Hematopoietic multipotent progenitor cell (in vitro differentiated cells): Measurements from ENCODE around the gene POLR2L. TPM values are rescaled to one million over a fixed set of nuclear protein-coding genes. Genes with fewer than 3 reads are reported as not detected.

Source experiments
- DNase-seq, 3 donors: peaks; one replicate each; pipeline ENCODE4 v3.0.0-alpha.2; 2011 to 2015; ENCODE audit warnings: low read depth in 2 of 3, low spot score in 2 of 3
- total RNA-seq: library from RNA; depleted of rRNA; stranded (reverse); fragments of >200 nt; gene quantifications from one replicate; pipeline ENCODE4 v1.2.3, GENCODE V29; 2012

Gene POLR2L
- total RNA-seq, 1 donor: 41.5 TPM

- DNase-seq: no peak
These were observed 26.5 kb downstream of the POLR2L start for GRCh38 chr11:815675-816432.

DNA sequence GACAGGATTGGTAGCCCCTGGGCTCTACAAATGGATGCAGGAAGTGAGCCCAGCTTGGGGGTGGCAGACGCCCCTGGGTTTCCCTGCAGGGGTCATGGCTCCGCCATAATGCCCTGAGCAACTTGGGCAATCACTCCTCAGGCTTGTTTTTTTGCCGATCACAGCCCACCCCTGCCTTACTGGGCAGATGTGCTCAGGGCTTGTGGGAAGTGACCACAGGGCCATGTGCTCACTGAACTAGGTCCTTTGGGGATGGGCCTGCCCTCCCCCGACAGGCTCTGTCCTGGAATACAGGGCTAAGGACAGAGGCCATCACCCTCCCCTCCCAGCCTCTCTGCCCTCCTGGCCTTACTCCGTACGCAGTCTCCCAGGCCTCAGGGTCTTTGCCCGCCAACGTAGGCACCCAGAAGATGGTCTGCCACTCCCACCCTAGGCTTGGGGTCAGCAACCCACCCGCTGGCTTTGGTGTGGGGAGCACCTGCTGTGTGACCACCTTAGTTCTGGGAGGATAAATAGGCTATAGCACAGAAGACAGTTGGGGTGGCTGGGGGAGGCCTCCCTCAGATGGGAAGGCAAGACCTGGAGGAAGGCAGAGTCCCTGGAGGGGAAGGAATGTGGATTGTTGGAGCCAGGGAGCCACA, 28.8 kb downstream of the POLR2L start:
- DNase-seq: no peak

GRCh38 chr11:813072-813455, 29.3 kb downstream of the POLR2L start:
- DNase-seq: no peak

- DNase-seq: no peak
These were observed 29.9 kb downstream of the POLR2L start for GRCh38 chr11:812390-812789.

DNA sequence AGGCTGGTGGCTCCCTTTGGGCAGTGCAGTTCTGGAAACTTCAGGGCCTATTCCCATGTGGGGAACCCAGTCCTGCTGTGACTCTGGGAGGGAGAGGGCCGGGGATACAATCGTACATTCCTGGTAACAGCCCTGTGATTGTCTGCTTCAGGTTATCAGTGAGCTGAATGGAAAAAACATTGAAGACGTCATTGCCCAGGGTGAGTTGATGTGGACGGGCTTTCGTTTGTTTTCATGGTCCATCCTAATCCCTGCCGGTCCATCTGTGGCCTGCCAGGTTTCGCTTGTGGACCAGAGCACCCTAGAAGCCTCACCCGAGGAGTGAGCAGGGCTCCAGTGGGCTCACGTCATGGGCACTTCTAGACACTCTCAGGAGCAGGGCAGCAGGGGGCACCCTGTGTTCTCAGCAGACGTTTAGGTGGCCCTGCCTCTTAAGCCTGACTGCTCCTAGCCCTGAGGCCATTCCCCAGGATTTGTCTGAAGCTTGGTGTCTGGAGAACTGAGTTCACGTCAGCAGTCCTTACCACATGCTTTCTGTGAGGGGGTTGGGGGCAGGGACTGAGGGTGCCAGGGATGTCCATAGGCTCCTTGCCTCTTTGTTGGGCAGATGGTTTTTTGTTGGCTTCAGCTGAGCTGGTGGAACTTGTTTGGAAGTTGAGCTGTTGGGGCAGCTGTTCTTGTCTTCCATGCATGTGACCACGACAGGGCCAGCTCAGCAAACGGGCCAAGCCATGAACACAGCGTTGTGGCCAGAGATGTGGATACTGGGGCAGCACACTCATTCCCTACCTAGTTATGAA, 30.7 kb downstream of the POLR2L start:
- DNase-seq: no peak

DNA sequence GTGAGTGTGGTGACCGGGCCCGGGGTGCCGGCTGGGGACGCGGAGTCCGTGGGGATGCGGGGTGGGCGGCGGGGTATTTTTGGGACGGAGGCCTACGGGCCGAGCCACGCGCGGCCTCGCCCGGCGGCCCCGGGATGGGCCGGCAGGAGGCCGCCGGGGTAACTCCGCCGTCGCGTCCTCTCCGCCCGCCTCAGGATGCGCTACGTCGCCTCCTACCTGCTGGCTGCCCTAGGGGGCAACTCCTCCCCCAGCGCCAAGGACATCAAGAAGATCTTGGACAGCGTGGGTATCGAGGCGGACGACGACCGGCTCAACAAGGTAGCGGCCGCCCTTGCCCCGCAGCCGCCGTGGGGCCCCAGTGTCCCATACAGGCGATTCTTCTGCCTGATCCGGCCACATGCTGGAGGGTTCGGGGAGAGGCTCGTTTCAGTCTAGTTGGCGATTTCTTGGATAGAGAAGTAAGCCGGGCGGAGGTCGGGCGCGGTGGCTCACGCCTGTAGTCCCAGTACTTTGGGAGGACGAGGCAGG, 32.2 kb downstream of the POLR2L start:
- no peak for DNase-seq

DNA sequence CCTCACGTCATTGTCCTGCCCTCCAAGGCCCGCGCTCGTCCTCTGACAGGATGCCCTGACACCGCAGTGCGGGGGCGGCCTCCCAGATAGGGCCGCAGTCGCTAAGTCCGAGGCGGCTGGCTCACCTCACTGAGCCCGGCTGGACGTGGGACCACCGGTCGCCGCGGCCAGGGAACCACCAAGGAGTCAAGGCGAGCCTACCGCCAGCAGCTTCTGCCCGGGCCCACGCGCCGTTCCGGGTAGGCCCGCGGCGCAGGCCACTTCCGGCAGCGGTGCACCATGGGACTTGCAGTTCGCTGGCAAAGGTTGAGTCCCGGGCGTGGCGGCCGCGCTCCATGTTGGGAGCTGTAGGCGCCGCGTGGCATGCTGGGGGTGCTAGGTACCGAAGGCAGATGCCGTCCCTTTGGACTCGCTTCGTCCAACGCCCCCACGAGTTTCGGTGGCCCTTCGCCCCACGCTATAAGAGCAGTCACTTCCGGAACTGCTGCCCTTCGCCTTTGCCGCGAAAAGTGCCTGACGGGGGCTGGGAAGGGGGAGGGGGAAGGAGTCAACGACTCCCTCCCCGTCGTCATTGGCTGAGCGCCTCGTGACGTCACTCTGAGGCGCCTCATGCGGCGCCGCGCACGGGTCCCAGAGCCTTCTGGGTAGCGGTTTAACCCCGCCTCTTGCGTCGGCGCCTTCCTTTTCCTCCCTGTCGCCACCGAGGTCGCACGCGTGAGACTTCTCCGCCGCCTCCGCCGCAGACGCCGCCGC, 32.9 kb downstream of the POLR2L start, which contains the start of gene RPLP2:
RPLP2 (plus strand) TSS at position 681 of the 753 bp plus-strand sequence. CDS start 268 bp downstream, outside the sequence.
- DNase-seq: peak; percentile 97 to 100 (median 98)

DNA sequence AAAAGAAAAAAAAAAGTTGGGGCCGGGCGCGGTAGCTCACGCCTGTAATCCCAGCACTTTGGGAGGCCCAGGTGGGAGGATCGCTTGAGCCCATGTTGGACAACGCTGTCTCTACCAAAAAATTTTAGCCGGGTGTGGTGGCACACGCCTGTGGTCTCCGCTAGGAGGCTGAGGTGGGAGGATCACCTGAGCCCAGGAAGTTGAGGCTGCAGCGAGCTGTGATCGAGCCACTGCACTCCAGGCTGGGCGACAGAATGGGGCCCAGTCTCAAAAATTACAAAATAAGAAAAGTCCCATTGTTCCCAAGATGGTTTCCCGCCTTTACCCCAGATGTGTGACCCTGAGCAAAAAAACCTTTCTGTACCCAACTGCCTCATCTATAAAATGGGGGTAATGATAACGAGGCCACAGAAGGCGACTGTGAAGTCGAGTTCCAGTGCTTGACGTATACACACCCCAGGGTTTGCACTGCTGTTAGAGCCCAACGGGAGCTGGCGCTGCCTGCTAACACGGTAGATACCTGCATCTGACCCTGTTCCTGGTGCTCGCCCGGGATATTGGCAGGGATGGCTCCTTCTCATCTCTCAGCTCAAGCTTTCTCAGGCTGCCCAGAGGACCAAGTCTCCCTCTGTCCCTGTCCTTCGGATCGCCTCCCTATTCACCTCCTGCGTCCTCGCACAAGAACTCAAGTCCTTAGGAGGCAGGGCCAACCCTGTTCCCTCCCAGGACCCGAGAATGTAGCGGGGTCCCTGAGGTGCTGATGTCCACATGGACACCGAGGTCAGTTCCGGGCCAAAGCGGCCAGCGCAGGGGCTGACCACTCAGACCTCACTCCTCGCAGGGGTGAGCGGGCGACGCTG, 33.7 kb downstream of the POLR2L start:
- DNase-seq: no peak

- no peak for DNase-seq
These were observed 37.7 kb downstream of the POLR2L start for GRCh38 chr11:804599-804964.

DNA sequence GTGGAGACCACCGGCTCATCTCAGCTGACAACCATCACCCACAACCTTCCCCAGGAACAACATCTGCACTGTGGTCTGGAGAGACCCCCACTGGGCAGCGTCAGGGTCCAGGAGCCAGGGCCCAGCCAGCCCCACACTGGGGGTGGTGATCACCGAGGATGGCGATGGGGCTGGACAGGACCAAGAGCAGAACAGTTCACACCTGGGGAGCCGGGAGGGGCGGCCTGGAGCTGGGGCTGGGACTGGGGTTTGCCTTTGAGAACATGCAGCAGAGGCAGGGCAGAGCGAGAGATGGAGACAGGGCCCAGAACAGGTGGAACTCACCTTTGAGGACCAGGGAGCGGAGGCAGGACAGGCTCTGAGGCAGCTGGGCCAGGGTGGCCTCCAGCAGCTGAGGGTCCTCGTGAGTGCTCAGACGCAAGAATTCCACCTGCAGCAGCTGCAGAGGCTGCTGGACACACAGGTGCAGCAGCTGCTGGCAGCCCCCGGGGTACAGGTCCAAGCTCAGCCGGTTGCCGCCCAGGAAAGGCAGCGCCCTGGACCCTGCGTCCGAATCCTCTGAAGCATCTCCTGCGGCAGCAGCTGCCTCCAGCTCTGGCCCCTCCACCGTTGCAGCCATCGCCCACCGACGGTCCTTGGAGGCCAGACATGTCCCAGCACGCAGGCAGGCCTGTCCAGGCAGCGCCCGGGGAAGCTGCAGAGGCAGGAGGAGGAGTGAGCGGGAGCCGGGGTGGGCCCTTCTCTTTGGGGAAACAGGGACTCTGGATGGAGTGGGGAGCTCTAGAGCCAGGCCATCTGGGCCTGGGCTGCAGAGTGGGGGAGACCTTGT, 38.3 kb downstream of the POLR2L start:
- no peak for DNase-seq

DNA sequence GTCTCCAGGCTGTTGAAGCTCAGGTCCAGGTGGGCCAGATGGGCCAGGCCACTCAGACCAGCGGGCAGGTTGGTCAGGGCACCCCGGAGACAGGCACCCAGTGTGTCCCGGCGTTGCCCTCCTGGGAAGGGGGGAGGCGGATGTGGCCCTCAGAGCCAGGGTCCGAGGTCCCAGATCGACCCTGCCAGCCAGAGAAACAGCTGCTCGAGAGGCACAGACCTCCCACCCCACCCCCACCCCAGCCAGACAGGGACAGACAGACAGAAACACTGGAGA, 38.9 kb downstream of the POLR2L start:
- DNase-seq: no peak

DNA sequence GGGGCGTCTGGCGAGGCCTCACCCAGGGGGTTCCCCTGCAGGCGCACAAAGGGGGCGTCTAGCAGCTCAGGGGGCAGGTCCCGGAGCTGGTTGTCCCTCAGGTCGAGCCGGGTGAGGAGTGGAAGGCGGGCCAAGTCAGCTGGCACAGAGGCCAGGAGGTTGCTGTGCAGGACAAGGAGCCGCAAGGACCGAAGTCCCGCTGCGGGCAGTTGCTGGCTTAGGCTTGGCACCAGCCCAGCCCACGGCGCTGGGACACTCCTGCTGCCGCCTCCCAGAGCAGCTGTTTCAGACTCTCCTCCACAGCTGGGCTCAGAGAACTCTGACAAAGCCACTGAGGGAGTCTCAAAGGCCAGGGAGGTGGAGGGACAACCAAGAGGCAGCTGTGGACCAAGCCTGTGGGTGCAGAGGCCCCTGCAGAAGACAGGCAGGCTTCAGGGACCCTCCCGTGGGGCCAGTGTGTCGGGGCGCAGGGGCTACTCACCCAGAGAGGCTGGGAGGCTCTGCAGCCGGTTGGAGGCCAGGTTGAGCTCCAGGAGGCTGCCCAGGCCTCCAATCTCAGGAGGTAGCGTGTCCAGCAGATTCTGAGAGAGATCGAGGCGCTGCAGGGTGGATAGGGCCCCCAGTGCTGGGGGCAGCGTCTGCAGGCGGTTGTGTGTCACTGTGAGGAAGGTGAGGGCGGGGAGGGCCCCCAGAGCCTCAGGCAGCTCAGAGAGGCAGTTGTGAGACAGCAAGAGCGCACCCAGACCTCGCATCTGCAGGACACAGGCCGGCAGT, 39.4 kb downstream of the POLR2L start:
- no peak for DNase-seq

GRCh38 chr11:802018-802617, 40.2 kb downstream of the POLR2L start:
- DNase-seq: no peak

- DNase-seq: no peak
These were observed 41.1 kb downstream of the POLR2L start for GRCh38 chr11:801097-801780.

DNA sequence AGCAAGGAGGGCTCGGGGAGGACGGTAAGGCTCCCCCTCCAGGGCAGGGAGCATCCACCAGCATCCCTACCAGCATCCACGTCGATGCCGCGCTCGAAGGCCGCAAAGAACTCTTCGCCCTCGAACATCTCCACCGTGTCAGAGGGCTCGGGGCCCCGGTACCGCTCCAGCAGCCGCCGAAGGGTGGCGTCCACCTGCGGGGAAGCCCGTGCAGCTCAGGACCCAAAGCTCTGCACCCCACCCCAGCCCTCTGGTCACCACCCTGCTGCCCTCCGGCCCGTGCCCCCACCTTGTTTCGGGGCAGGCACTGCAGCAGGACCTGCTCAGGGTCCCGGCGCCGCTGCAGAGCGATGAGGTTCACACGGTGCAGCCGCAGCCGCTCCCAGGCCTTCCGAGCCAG, 41.9 kb downstream of the POLR2L start:
- no peak for DNase-seq

GRCh38 chr11:799641-800316, 42.5 kb downstream of the POLR2L start:
- no peak for DNase-seq
